H1 (cell line): ENCODE measurements around the gene ARHGEF28. TPM values are rescaled to one million over a fixed set of nuclear protein-coding genes. Genes with fewer than 3 reads are reported as not detected.

Source experiments
- CTCF ChIA-PET: fragments of 300-600 bp; sonication (Branson Sonifier 250); formaldehyde crosslinking; loops from one replicate; lab custom pipeline; 2021; ENCODE audit not compliant: partially characterized antibody; lab: Charles Lee
- POLR2A ChIA-PET: fragments of 300-600 bp; sonication (Branson Sonifier 250); formaldehyde crosslinking; loops from one replicate; lab custom pipeline; 2021; ENCODE audit warnings: inconsistent platforms; ENCODE audit not compliant: partially characterized antibody; lab: Charles Lee
- DNase-seq, 2 experiments: peaks; one replicate each; pipeline versions ENCODE4 v3.0.0 to v3.0.0-alpha.2; 2010 to 2022; ENCODE audit warnings: low spot score in 2 of 2, low read depth in 1 of 2, mixed read lengths in 1 of 2
- FAIRE-seq: peaks from 2 replicates; lab custom pipeline; 2011; peaks lifted over from hg19 to GRCh38; lab: Jason Lieb, UNC
- H2AFZ ChIP-seq: 2 replicates; pipeline ENCODE4 v1.8.1; 2012; ENCODE audit warnings: low read length, inconsistent platforms
- H2AK5ac ChIP-seq: 2 replicates; pipeline ENCODE4 v1.6.1; 2013; ENCODE audit warnings: low read depth, low read length
- H2BK120ac ChIP-seq: replicated peaks from 2 replicates; pipeline ENCODE3; 2013; ENCODE audit warnings: low read depth, low read length, inconsistent platforms
- H2BK12ac ChIP-seq: 2 replicates; pipeline ENCODE4 v1.6.1; 2013; ENCODE audit warnings: low read depth, low read length
- H2BK15ac ChIP-seq: 2 replicates; pipeline ENCODE4 v1.6.1; 2013; ENCODE audit warnings: low read length
- H2BK20ac ChIP-seq: 2 replicates; pipeline ENCODE4 v1.6.1; 2013; ENCODE audit warnings: low read length
- H2BK5ac ChIP-seq: 2 replicates; pipeline ENCODE4 v1.6.1; 2013; ENCODE audit warnings: low read depth, low read length
- H3K14ac ChIP-seq: 2 replicates; pipeline ENCODE4 v1.6.1; 2013; ENCODE audit warnings: inconsistent platforms; ENCODE audit not compliant: insufficient read length
- H3K18ac ChIP-seq: 2 replicates; pipeline ENCODE4 v1.6.1; 2013; ENCODE audit warnings: low read length; ENCODE audit errors: extremely low read depth
- H3K23ac ChIP-seq: 2 replicates; pipeline ENCODE4 v1.6.1; 2013; ENCODE audit warnings: inconsistent platforms; ENCODE audit not compliant: insufficient read length
- H3K23me2 ChIP-seq: 2 replicates; pipeline ENCODE4 v1.6.1; 2013; ENCODE audit warnings: low read depth, low read length
- H3K27ac ChIP-seq: 2 replicates; pipeline ENCODE4 v1.6.1; 2011; ENCODE audit warnings: low read depth, low read length, inconsistent platforms
- H3K27me3 ChIP-seq, 4 experiments: replicated peaks in 1 of 4; 1 replicate in 1 of 4; 2 replicates in 3 of 4; pipeline versions ENCODE4 v1.6.1 to v1.8.1; 2011 to 2013; ENCODE audit warnings: low read length in 3 of 4, mild to moderate bottlenecking in 3 of 4, inconsistent platforms in 2 of 4, mixed read lengths in 2 of 4, moderate library complexity in 1 of 4; ENCODE audit not compliant: control insufficient read depth in 3 of 4, insufficient read depth in 3 of 4; ENCODE audit errors: extremely low read depth in 1 of 4
- H3K36me3 ChIP-seq, 4 experiments: 2 replicates each; pipeline versions ENCODE4 v1.6.1 to v1.8.1; 2011 to 2013; ENCODE audit warnings: mild to moderate bottlenecking in 4 of 4, low read length in 3 of 4, moderate library complexity in 2 of 4, control low read depth in 1 of 4, inconsistent platforms in 1 of 4; ENCODE audit not compliant: insufficient read depth in 4 of 4, control insufficient read depth in 2 of 4
- H3K4ac ChIP-seq: replicated peaks from 2 replicates; pipeline ENCODE3; 2013; ENCODE audit warnings: low read length, low read depth, mixed read lengths, inconsistent platforms; ENCODE audit not compliant: insufficient read length
- H3K4me1 ChIP-seq, 4 experiments: replicated peaks in 1 of 4; 1 replicate in 1 of 4; 2 replicates in 3 of 4; pipeline versions ENCODE4 v1.6.1 to v1.8.1; 2011 to 2013; ENCODE audit warnings: low read length in 3 of 4, inconsistent platforms in 2 of 4, mixed read lengths in 1 of 4; ENCODE audit not compliant: insufficient read depth in 4 of 4, control insufficient read depth in 3 of 4
- H3K4me2 ChIP-seq, 2 experiments: 2 replicates each; pipeline versions ENCODE4 v1.6.1 to v1.8.1; 2011 to 2013; ENCODE audit warnings: low read depth in 2 of 2, low read length in 2 of 2, control low read depth in 1 of 2, inconsistent platforms in 1 of 2, mild to moderate bottlenecking in 1 of 2; ENCODE audit not compliant: insufficient read depth in 1 of 2
- H3K4me3 ChIP-seq, 4 experiments: fragments of 200-600, 300-600 bp in 1 of 4; sonication (generic), shearing (Covaris generic), sonication (Bioruptor Twin) in 1 of 4; 2 replicates each; pipeline versions ENCODE4 v1.5.1 to v1.8.1; 2011 to 2016; ENCODE audit warnings: low read length in 4 of 4, low read depth in 3 of 4, control low read depth in 2 of 4, inconsistent platforms in 2 of 4, mild to moderate bottlenecking in 2 of 4, mixed read lengths in 1 of 4, moderate library complexity in 1 of 4; ENCODE audit not compliant: insufficient read depth in 2 of 4; ENCODE audit errors: extremely low read depth in 1 of 4
- H3K56ac ChIP-seq: replicated peaks from 2 replicates; pipeline ENCODE3; 2013; ENCODE audit warnings: low read depth, mild to moderate bottlenecking, mixed read lengths, low read length, inconsistent platforms; ENCODE audit not compliant: insufficient read length
- H3K79me1 ChIP-seq: 2 replicates; pipeline ENCODE4 v1.6.1; 2013; ENCODE audit warnings: low read depth, low read length, control low read depth
- H3K79me2 ChIP-seq, 2 experiments: 2 replicates each; pipeline versions ENCODE4 v1.6.1 to v1.8.1; 2012 to 2013; ENCODE audit warnings: low read length in 2 of 2, mild to moderate bottlenecking in 2 of 2, inconsistent platforms in 1 of 2; ENCODE audit not compliant: insufficient read depth in 2 of 2, control insufficient read depth in 1 of 2
- H3K9ac ChIP-seq, 4 experiments: replicated peaks in 1 of 4; 1 replicate in 1 of 4; 2 replicates in 3 of 4; pipeline versions ENCODE4 v1.6.1 to v1.8.1; 2011 to 2013; ENCODE audit warnings: low read depth in 3 of 4, low read length in 3 of 4, control low read depth in 2 of 4, mild to moderate bottlenecking in 2 of 4, moderate library complexity in 2 of 4, inconsistent platforms in 1 of 4; ENCODE audit errors: extremely low read depth in 1 of 4
- H3K9me3 ChIP-seq, 2 experiments: 2 replicates each; pipeline versions ENCODE4 v1.6.1 to v1.8.1; 2012 to 2013; ENCODE audit warnings: mild to moderate bottlenecking in 2 of 2, moderate library complexity in 2 of 2, control low read depth in 1 of 2, inconsistent platforms in 1 of 2, low read depth in 1 of 2, low read length in 1 of 2, mixed read lengths in 1 of 2; ENCODE audit not compliant: insufficient read depth in 2 of 2
- H4K20me1 ChIP-seq, 2 experiments: replicated peaks in 1 of 2; 2 replicates each; pipeline versions ENCODE3 to v1.8.1; 2011 to 2013; ENCODE audit warnings: inconsistent platforms in 2 of 2, low read length in 2 of 2, mild to moderate bottlenecking in 1 of 2; ENCODE audit not compliant: insufficient read depth in 2 of 2, control insufficient read depth in 1 of 2
- H4K5ac ChIP-seq: 2 replicates; pipeline ENCODE4 v1.6.1; 2013; ENCODE audit warnings: low read length, low read depth, mixed read lengths, inconsistent platforms; ENCODE audit not compliant: insufficient read length
- H4K8ac ChIP-seq: 2 replicates; pipeline ENCODE4 v1.8.0; 2013; ENCODE audit warnings: mild to moderate bottlenecking, moderate library complexity, low read length, inconsistent platforms; ENCODE audit not compliant: insufficient read depth; ENCODE audit errors: extremely low read depth
- H4K91ac ChIP-seq: replicated peaks from 2 replicates; pipeline ENCODE3; 2013; ENCODE audit warnings: low read length, mixed read lengths, inconsistent platforms; ENCODE audit not compliant: insufficient read length
- CREB1 ChIP-seq: IDR thresholded peaks from 2 replicates; pipeline ENCODE4 v1.6.1; 2012; ENCODE audit warnings: inconsistent platforms
- RBBP5 ChIP-seq: IDR thresholded peaks from 2 replicates; pipeline ENCODE4 v1.7.1; 2012; ENCODE audit warnings: low read depth, mild to moderate bottlenecking, inconsistent platforms, low read length, moderate library complexity, borderline replicate concordance
- ZNF274 ChIP-seq: IDR thresholded peaks from 2 replicates; pipeline ENCODE4 v1.7.0; 2012; ENCODE audit warnings: low read length, borderline replicate concordance; ENCODE audit errors: extremely low read depth
- WGBS, 2 experiments: shearing (Covaris generic) in 1 of 2; methylation state at CpG; one replicate each; pipeline versions ENCODE4 v1.1.6 to v1.1.7; 2013 to 2015; ENCODE audit warnings: low lambda C conversion rate in 2 of 2, mixed read lengths in 2 of 2, inconsistent platforms in 1 of 2, low coverage in 1 of 2, missing lambda C conversion rate in 1 of 2; ENCODE audit not compliant: insufficient replicate concordance in 2 of 2, insufficient coverage in 1 of 2, insufficient read length in 1 of 2; ENCODE audit errors: extremely low coverage in 1 of 2, missing lambda C conversion rate in 1 of 2; 5-methylcytosine and 5-hydroxymethylcytosine counted together
- polyA plus RNA-seq, 7 experiments: library from polyadenylated mRNA; depleted of rRNA in 3 of 7; stranded (reverse) in 5 of 7; unstranded in 2 of 7; fragments of >200 nt in 5 of 7; fragments of 200-250 nt in 2 of 7; gene quantifications; 1 replicate in 5 of 7; 2 replicates in 1 of 7; 4 replicates in 1 of 7; pipeline versions ENCODE4 v1.2.1 to v1.2.3, GENCODE V29; 2011 to 2013; ENCODE audit warnings: missing spikeins in 2 of 7, mixed read lengths in 2 of 7
- total RNA-seq: library from RNA; stranded (reverse); fragmentation: NEBNext Ultra II Directional; extraction: Animal tissue kit (Norgen Biotek cat#: 25700); gene quantifications from 2 replicates; pipeline ENCODE4 v1.2.1, GENCODE V29; 2021

Gene ARHGEF28
- total and polyA plus RNA-seq, 2 of the 8 experiments (the other 6 are each of a cell fraction or from before 2014, with no cell fraction given), result 0.33 to 1.0 TPM

DNA sequence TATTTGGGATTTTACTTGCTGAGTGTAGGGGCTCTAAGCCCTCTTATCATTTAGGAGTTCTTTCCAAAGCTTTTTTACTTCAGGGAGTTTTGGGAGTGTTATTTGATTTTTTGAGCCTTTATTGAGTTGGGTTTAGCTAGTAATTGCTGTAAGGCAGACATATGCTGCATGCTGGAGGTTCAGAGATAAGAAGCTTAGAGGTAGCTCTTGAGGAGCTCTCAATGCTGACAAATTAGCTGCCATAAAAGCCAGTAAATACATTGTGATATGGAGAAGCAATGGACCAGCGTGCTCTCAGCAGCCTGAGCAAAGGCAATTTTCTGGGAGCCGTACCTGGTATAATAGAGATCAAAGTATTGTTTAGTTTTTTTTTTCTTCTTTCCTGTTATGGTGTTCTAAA, 11.6 kb downstream of the ARHGEF28 start:
- H4K8ac ChIP-seq, result no peak overlapping the region
- H3K23me2 ChIP-seq, result no peaks in the 10 kb centered on the region
- DNase-seq (no peak), FAIRE-seq (no peak)
- no peak overlapping the region for H2BK12ac ChIP-seq
- no peak overlapping the region for H2AFZ ChIP-seq
- H3K9me3 ChIP-seq, result no peaks in the 10 kb centered on the region
- ChIA-PET CTCF (interaction anchor here (0.6 kb wide), 1 partner anchor 47 kb away, joined by 4 read pairs; no protein-coding TSS in a partner anchor), POLR2A (no interaction called here)
- no peak overlapping the region for H2AK5ac ChIP-seq
- no peak overlapping the region for H3K14ac ChIP-seq
- H3K4me3 ChIP-seq, result no peak overlapping the region
- no peak overlapping the region for H4K5ac ChIP-seq
- TF ChIP-seq ZNF274, result no peak
- no peak for TF ChIP-seq RBBP5
- no peak for TF ChIP-seq CREB1
- H3K9ac ChIP-seq, result no peak overlapping the region
- no peaks in the 10 kb centered on the region for H3K36me3 ChIP-seq
- no peaks in the 10 kb centered on the region for H4K20me1 ChIP-seq
- no peak overlapping the region for H2BK15ac ChIP-seq
- H3K27me3 ChIP-seq, result no peaks in the 10 kb centered on the region; a peak in 1 of 7 replicates
- H3K56ac ChIP-seq, result no peak overlapping the region
- H3K4me1 ChIP-seq, result peaks cover 0 to 4% (median 0%) of the 10 kb centered on the region in 4 experiments; a peak in 1 of 7 replicates
- WGBS, 2 experiments, result 89% methylated on average over 2 of the region's 2 CpGs; no CpG with 5 or more reads in 1 of the 2 experiments
- H2BK20ac ChIP-seq, result no peak overlapping the region
- no peak overlapping the region for H3K18ac ChIP-seq
- H3K79me2 ChIP-seq, result no peaks in the 10 kb centered on the region
- H3K4me2 ChIP-seq, result no peak overlapping the region
- H4K91ac ChIP-seq, result no peak overlapping the region
- H3K4ac ChIP-seq, result no peak overlapping the region
- H2BK120ac ChIP-seq, result no peak overlapping the region
- H2BK5ac ChIP-seq, result no peak overlapping the region
- no peak overlapping the region for H3K27ac ChIP-seq
- no peaks in the 10 kb centered on the region for H3K79me1 ChIP-seq
- no peak overlapping the region for H3K23ac ChIP-seq
